Smooth muscle cell (in vitro differentiated cells): Measurements from ENCODE around the gene SNTG2. TPM values are rescaled to one million over a fixed set of nuclear protein-coding genes. Genes with fewer than 3 reads are reported as not detected.

Source experiments
- DNase-seq: peaks from one replicate; lab custom pipeline; 2025; ENCODE audit not compliant: unreplicated experiment; lab: John Stamatoyannopoulos, UW
- H2AFZ ChIP-seq: fragments of 200-600 bp; sonication (generic); 2 replicates; pipeline ENCODE4 v1.6.0; 2016; ENCODE audit warnings: antibody characterized with exemption, low read depth, mild to moderate bottlenecking
- H3F3A ChIP-seq: fragments of 200-600 bp; sonication (generic); 2 replicates; pipeline ENCODE4 v1.6.0; 2017; ENCODE audit warnings: antibody characterized with exemption, low read depth
- H3K27ac ChIP-seq: fragments of 200-600 bp; sonication (generic); 2 replicates; pipeline ENCODE4 v1.5.1; 2016; ENCODE audit warnings: low read depth, mild to moderate bottlenecking
- H3K27me3 ChIP-seq: fragments of 200-600 bp; sonication (generic); 2 replicates; pipeline ENCODE4 v1.6.1; 2016; ENCODE audit warnings: low read depth, mild to moderate bottlenecking
- H3K36me3 ChIP-seq: fragments of 200-600 bp; sonication (generic); 2 replicates; pipeline ENCODE4 v1.5.1; 2016; ENCODE audit warnings: low read depth
- H3K4me1 ChIP-seq: fragments of 200-600 bp; sonication (generic); 2 replicates; pipeline ENCODE4 v1.5.1; 2016; ENCODE audit warnings: low read depth
- H3K4me2 ChIP-seq: fragments of 200-600 bp; sonication (generic); 2 replicates; pipeline ENCODE4 v1.6.0; 2016; ENCODE audit warnings: mild to moderate bottlenecking
- H3K4me3 ChIP-seq: fragments of 200-600 bp; sonication (generic); 2 replicates; pipeline ENCODE4 v1.5.1; 2016; ENCODE audit warnings: mild to moderate bottlenecking
- H3K79me2 ChIP-seq: fragments of 200-600 bp; sonication (generic); 2 replicates; pipeline ENCODE4 v1.6.0; 2016; ENCODE audit warnings: low read depth, mild to moderate bottlenecking
- H3K9ac ChIP-seq: fragments of 200-600 bp; sonication (generic); 2 replicates; pipeline ENCODE4 v1.6.0; 2016; ENCODE audit warnings: low read depth
- H3K9me3 ChIP-seq: fragments of 200-600 bp; sonication (generic); replicated peaks from 2 replicates; pipeline ENCODE4 v1.5.1; 2016; ENCODE audit warnings: low read depth
- H4K20me1 ChIP-seq: fragments of 200-600 bp; sonication (generic); 2 replicates; pipeline ENCODE4 v1.6.0; 2016; ENCODE audit warnings: low read depth
- WGBS: methylation state at CpG from one replicate; pipeline ENCODE4 v1.1.7; 2016; ENCODE audit warnings: low lambda C conversion rate; 5-methylcytosine and 5-hydroxymethylcytosine counted together
- polyA plus RNA-seq: library from polyadenylated mRNA; unstranded; fragments of >200 nt; fragmentation: Nextera tagmentation; extraction: Ambion mirVana; gene quantifications from 2 replicates; pipeline ENCODE4 v1.2.1, GENCODE V29; 2016
- total RNA-seq: library from RNA; depleted of rRNA; stranded (reverse); fragments of >200 nt; gene quantifications from 2 replicates; pipeline ENCODE4 v1.2.3, GENCODE V29; 2014
- TF ChIP-seq, protein P1 (sequence below): fragments of 200-600 bp; sonication (generic); IDR thresholded peaks from 2 replicates; pipeline ENCODE4 v1.5.1; 2017; ENCODE audit warnings: borderline replicate concordance, mild to moderate bottlenecking, antibody characterized with exemption; ENCODE audit not compliant: insufficient read depth, poor library complexity, severe bottlenecking

The SNTG2 gene
- total and polyA plus RNA-seq, 2 experiments from 2014 or later: 0.56 TPM; not detected in 1

DNA sequence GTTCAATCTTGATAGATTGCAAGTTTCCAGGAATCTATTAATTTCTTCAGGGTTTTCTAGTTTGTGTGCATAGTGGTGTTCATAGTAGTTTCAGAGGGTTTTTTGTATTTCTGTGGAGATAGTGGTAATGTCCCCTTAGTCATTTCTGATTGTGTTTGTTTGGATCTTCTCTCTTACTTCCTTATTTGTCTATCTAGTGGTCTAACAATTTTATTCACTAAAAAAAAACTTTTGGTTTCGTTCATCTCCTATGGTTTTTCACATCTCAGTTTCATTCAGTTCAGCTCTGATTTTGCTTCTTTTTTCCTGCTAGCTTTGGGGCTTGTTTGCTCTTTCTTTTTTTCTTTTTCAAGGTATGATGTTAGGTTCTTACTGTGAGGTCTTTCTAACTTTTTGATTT is 94.5 kb downstream of the SNTG2 start:
- no peak overlapping the region for H2AFZ ChIP-seq

DNA sequence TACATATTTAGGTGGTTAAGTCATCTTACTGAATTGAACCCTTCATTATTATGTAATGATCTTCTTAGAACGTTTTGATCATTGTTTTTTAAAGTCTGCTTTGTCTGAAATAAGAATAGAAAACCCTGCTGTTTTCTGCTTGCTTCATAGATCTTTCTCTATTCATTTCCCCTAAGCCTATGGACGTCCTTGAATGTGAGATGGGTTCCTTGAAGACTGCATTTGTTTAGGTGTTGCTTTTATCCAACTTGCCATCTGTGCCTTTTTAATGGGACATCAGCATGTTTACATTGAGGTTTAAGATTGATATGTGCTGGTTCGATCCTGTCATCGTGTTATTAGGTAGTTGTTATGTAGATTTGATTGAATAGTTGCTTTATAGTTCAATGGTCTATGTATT is 95.4 kb downstream of the SNTG2 start:
- H3K4me3 ChIP-seq: no peak overlapping the region
- H3K79me2 ChIP-seq: no peaks in the 10 kb centered on the region
- H3K4me1 ChIP-seq: no peaks in the 10 kb centered on the region
- no peaks in the 10 kb centered on the region for H3F3A ChIP-seq
- TF ChIP-seq, protein P1, sequence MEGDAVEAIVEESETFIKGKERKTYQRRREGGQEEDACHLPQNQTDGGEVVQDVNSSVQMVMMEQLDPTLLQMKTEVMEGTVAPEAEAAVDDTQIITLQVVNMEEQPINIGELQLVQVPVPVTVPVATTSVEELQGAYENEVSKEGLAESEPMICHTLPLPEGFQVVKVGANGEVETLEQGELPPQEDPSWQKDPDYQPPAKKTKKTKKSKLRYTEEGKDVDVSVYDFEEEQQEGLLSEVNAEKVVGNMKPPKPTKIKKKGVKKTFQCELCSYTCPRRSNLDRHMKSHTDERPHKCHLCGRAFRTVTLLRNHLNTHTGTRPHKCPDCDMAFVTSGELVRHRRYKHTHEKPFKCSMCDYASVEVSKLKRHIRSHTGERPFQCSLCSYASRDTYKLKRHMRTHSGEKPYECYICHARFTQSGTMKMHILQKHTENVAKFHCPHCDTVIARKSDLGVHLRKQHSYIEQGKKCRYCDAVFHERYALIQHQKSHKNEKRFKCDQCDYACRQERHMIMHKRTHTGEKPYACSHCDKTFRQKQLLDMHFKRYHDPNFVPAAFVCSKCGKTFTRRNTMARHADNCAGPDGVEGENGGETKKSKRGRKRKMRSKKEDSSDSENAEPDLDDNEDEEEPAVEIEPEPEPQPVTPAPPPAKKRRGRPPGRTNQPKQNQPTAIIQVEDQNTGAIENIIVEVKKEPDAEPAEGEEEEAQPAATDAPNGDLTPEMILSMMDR: no peak
- H3K36me3 ChIP-seq: no peaks in the 10 kb centered on the region
- no peaks in the 10 kb centered on the region for H3K27me3 ChIP-seq
- H3K27ac ChIP-seq: no peak overlapping the region
- 66% methylated on average over 4 of the region's 4 CpGs for WGBS
- H3K4me2 ChIP-seq: no peak overlapping the region
- DNase-seq: no peak
- H3K9me3 ChIP-seq: no peaks in the 10 kb centered on the region
- no peak overlapping the region for H3K9ac ChIP-seq
- H2AFZ ChIP-seq: no peak overlapping the region
- no peaks in the 10 kb centered on the region for H4K20me1 ChIP-seq

More for the DNA sequence above, 94.5 kb downstream of the SNTG2 start:
- H3K79me2 ChIP-seq: no peaks in the 10 kb centered on the region
- H3K27me3 ChIP-seq: no peaks in the 10 kb centered on the region
- H4K20me1 ChIP-seq: no peaks in the 10 kb centered on the region
- no peak overlapping the region for H3K27ac ChIP-seq
- H3K4me3 ChIP-seq: no peak overlapping the region
- no peak overlapping the region for H3K9ac ChIP-seq
- TF ChIP-seq, protein P1: no peak
- no peaks in the 10 kb centered on the region for H3K36me3 ChIP-seq
- no peaks in the 10 kb centered on the region for H3F3A ChIP-seq
- no peak overlapping the region for H3K4me2 ChIP-seq
- H3K9me3 ChIP-seq: no peaks in the 10 kb centered on the region
- 91% methylated on average over 1 of the region's 1 CpG for WGBS
- no peaks in the 10 kb centered on the region for H3K4me1 ChIP-seq
- no peak for DNase-seq

DNA sequence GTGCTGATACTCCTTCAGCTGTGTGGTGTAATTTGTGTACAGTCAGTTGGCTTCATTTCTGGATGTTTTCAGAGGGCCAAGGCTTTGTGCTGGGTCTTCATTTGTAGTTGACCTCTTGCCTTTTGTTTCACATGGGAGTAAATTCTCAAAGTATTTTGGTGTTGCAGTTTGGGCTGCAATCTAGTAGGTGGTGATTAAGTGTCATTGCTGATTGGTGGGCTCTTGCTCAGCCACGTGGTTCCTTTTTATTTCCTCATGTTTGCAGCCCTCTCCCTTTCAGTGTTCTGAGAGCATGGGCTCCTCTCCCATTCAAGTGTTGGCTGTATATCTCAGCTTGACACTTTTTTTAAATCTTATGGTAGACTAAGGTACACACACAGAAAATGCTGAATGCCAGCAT is 96.8 kb downstream of the SNTG2 start:
- no peak for DNase-seq
- no peak overlapping the region for H3K4me2 ChIP-seq
- WGBS: 42% methylated on average over 1 of the region's 1 CpG

DNA sequence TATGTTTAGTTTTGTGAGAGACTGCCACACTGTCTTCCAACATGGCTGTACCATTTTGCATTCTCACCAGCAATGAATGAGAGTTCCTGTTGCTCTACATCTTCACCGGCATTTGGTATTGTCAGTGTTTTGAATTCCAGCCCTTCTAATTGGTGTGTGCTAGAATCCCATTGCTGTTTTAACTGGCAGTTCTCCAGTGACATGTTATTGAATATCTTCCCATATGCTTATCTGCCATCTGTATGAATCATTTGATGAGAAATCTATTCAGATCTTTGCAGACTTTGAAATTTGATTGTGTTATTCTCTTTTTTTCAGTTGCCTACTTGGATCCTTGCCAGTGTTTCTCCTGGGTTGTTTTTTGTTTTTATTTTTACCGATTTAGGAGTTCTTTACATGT is 99.0 kb downstream of the SNTG2 start:
- 90% methylated on average over 2 of the region's 2 CpGs for whole genome bisulfite sequencing
- Histone ChIP-seq H4K20me1 (no peaks in the 10 kb centered on the region), H3K4me3 (no peak overlapping the region), H3F3A (peaks cover 6% of the 10 kb centered on the region), H3K4me2 (no peak overlapping the region), H3K9me3 (no peaks in the 10 kb centered on the region), H3K79me2 (no peaks in the 10 kb centered on the region), H3K4me1 (peaks cover 5% of the 10 kb centered on the region), H3K9ac (no peak overlapping the region), H3K36me3 (no peaks in the 10 kb centered on the region), H2AFZ (no peak overlapping the region), H3K27me3 (no peaks in the 10 kb centered on the region), H3K27ac (no peak overlapping the region)
- TF ChIP-seq, protein P1: no peak
- DNase-seq: no peak

More for the DNA sequence above, 96.8 kb downstream of the SNTG2 start:
- Histone ChIP-seq H2AFZ (no peak overlapping the region), H3K36me3 (no peaks in the 10 kb centered on the region), H3K27me3 (no peaks in the 10 kb centered on the region), H3F3A (peaks cover 3% of the 10 kb centered on the region), H3K79me2 (no peaks in the 10 kb centered on the region), H4K20me1 (no peaks in the 10 kb centered on the region), H3K4me3 (no peak overlapping the region), H3K27ac (no peak overlapping the region), H3K9ac (no peak overlapping the region), H3K9me3 (no peaks in the 10 kb centered on the region), H3K4me1 (no peaks in the 10 kb centered on the region)
- TF ChIP-seq, protein P1: no peak
